ENCODE measurements around the gene DNAH14. TPM values are rescaled to one million over a fixed set of nuclear protein-coding genes. Genes with fewer than 3 reads are reported as not detected.

The DNAH14 gene
- total and polyA plus RNA-seq, 2 experiments from 2014 or later = 55.3 to 80.2 TPM

DNA sequence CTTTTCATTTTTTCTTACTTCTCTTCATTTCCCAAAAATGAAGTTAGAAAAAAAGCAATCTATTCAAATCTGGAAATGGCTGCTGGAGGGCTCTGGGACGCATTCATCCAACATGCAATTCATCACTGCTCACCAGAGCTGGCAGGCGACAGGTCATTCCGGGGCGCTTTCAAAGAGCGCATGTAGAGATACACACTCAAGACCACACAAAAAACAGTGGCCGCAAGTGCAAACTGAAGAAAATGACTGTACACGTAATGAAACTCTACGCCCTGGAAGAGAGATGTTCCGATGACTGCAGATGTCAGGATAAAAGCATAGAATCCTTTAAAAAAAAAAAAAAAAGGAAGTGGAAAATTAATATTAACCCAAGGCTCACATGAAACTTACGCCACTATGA lies 482.8 kb downstream of the DNAH14 start (continued):
- TF ChIP-seq JUNB (IDR thresholded peaks at IDR 0.05; ENCODE audit: unreplicated experiment) (no peak), CREB1 (CRISPR knock-in tag; IDR thresholded peaks at IDR 0.05; ENCODE audit: low read depth) (no peak), STAT1 (IDR thresholded peaks at IDR 0.05; ENCODE audit: unreplicated experiment) (no peak), ZNF114 (CRISPR knock-in tag; IDR thresholded peaks at IDR 0.05) (no peak), REST (IDR thresholded peaks at IDR 0.05; ENCODE audit: unreplicated experiment) (no peak)
- TF ChIP-seq, protein P1, sequence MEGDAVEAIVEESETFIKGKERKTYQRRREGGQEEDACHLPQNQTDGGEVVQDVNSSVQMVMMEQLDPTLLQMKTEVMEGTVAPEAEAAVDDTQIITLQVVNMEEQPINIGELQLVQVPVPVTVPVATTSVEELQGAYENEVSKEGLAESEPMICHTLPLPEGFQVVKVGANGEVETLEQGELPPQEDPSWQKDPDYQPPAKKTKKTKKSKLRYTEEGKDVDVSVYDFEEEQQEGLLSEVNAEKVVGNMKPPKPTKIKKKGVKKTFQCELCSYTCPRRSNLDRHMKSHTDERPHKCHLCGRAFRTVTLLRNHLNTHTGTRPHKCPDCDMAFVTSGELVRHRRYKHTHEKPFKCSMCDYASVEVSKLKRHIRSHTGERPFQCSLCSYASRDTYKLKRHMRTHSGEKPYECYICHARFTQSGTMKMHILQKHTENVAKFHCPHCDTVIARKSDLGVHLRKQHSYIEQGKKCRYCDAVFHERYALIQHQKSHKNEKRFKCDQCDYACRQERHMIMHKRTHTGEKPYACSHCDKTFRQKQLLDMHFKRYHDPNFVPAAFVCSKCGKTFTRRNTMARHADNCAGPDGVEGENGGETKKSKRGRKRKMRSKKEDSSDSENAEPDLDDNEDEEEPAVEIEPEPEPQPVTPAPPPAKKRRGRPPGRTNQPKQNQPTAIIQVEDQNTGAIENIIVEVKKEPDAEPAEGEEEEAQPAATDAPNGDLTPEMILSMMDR (conservative IDR thresholded peaks at IDR 0.05; ENCODE audit: low read depth in 2 of 2) = no peak
- TF ChIP-seq, protein P2, sequence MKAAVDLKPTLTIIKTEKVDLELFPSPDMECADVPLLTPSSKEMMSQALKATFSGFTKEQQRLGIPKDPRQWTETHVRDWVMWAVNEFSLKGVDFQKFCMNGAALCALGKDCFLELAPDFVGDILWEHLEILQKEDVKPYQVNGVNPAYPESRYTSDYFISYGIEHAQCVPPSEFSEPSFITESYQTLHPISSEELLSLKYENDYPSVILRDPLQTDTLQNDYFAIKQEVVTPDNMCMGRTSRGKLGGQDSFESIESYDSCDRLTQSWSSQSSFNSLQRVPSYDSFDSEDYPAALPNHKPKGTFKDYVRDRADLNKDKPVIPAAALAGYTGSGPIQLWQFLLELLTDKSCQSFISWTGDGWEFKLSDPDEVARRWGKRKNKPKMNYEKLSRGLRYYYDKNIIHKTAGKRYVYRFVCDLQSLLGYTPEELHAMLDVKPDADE (IDR thresholded peaks at IDR 0.05) = no peak

- H2AFZ ChIP-seq = no peak overlapping the region
- H4K20me1 ChIP-seq (replicated peaks; ENCODE audit: insufficient read depth) = no peaks in the 10 kb centered on the region; the same call in 1 of the 2 replicates
- DNase-seq (ENCODE audit: low spot score) = no peak
- ATAC-seq = no peak
- H3F3A ChIP-seq (replicated peaks; ENCODE audit: low read depth) = no peaks in the 10 kb centered on the region
- H3K4me3 ChIP-seq = no peak overlapping the region
- H3K36me3 Mint-ChIP-seq (ENCODE audit: low read depth) = peaks cover 50% of the 10 kb centered on the region
- H3K9me3 Mint-ChIP-seq = no peaks in the 10 kb centered on the region
- H3K27ac Mint-ChIP-seq = no peak overlapping the region
- H3K27me3 ChIP-seq (ENCODE audit: insufficient read depth) = no peaks in the 10 kb centered on the region
- peaks cover 7% of the 10 kb centered on the region; the same call in 1 of the 2 replicates for H3K4me1 ChIP-seq (ENCODE audit: insufficient read depth)
- no peak overlapping the region for H3K4me3 Mint-ChIP-seq
- no peak overlapping the region for H3K27ac ChIP-seq (ENCODE audit: low read depth)
- peaks cover 7% of the 10 kb centered on the region for H3K79me2 ChIP-seq (replicated peaks; ENCODE audit: insufficient read depth)
- no peak overlapping the region for H3K4me2 ChIP-seq
- peaks cover 25% of the 10 kb centered on the region for H3K4me1 Mint-ChIP-seq
- no peaks in the 10 kb centered on the region for H3K9me2 ChIP-seq (ENCODE audit: insufficient read depth)
- H3K27me3 Mint-ChIP-seq (ENCODE audit: insufficient read depth, low read depth, poor library complexity) = peaks cover 3% of the 10 kb centered on the region
- peaks cover 12% of the 10 kb centered on the region; the same call in 1 of the 2 replicates for H3K36me3 ChIP-seq (ENCODE audit: insufficient read depth)
- no peak for TF ChIP-seq STAT1 (IDR thresholded peaks at IDR 0.05; ENCODE audit: unreplicated experiment)
- TF ChIP-seq EZH2phosphoT487 (IDR thresholded peaks at IDR 0.05; ENCODE audit: unreplicated experiment) = no peak
- no peak for TF ChIP-seq NANOG (IDR thresholded peaks at IDR 0.05; ENCODE audit: borderline replicate concordance)
- TF ChIP-seq JUNB (IDR thresholded peaks at IDR 0.05; ENCODE audit: unreplicated experiment) = no peak
- no peak for TF ChIP-seq ZNF462 (CRISPR knock-in tag; IDR thresholded peaks at IDR 0.05)
- TF ChIP-seq ZNF331 (CRISPR knock-in tag; IDR thresholded peaks at IDR 0.05; ENCODE audit: low read depth) = no peak
- TF ChIP-seq ZNF114 (CRISPR knock-in tag; IDR thresholded peaks at IDR 0.05) = no peak
- no peak for TF ChIP-seq EZH2 (IDR thresholded peaks at IDR 0.05; ENCODE audit: low read depth, unreplicated experiment)
- no peak for TF ChIP-seq POLR2AphosphoS5 (IDR thresholded peaks at IDR 0.05; ENCODE audit: low read depth)
Measured at GRCh38 chr1:225412803-225413351, 483.4 kb downstream of the DNAH14 start.

Measured in GM23338 (cell line).